ENCODE results near the gene HERPUD1.
A peak's percentile ranks its signal among the peaks of the same experiment; 100 is the strongest.

Gene HERPUD1

GRCh38 chr16:56910654-56911539 lies 21.0 kb upstream of the HERPUD1 start:
- no peak for DNase-seq (ENCODE audit: low read depth in 2 of 2, low spot score in 1 of 2)

- DNase-seq (ENCODE audit: low read depth in 2 of 2, low spot score in 1 of 2) = no peak
Measured at GRCh38 chr16:56911771-56912571, 20.0 kb upstream of the HERPUD1 start.

GRCh38 chr16:56912746-56913708 lies 18.9 kb upstream of the HERPUD1 start:
- no peak for DNase-seq (ENCODE audit: low read depth in 2 of 2, low spot score in 1 of 2)

GRCh38 chr16:56914896-56915295 lies 17.0 kb upstream of the HERPUD1 start:
- no peak for DNase-seq (ENCODE audit: low read depth in 2 of 2, low spot score in 1 of 2)

- DNase-seq (ENCODE audit: low read depth in 2 of 2, low spot score in 1 of 2) = no peak
Measured at GRCh38 chr16:56915336-56916119, 16.4 kb upstream of the HERPUD1 start.

- no peak for DNase-seq (ENCODE audit: low read depth in 2 of 2, low spot score in 1 of 2)
Measured at GRCh38 chr16:56916571-56917403, 15.2 kb upstream of the HERPUD1 start.

GRCh38 chr16:56918467-56919012 lies 13.4 kb upstream of the HERPUD1 start:
- DNase-seq (ENCODE audit: low read depth in 2 of 2, low spot score in 1 of 2) = no peak

- DNase-seq (ENCODE audit: low read depth in 2 of 2, low spot score in 1 of 2) = no peak
Measured at GRCh38 chr16:56919099-56919800, 12.7 kb upstream of the HERPUD1 start.

GRCh38 chr16:56921571-56921970 lies 10.4 kb upstream of the HERPUD1 start:
- no peak for DNase-seq (ENCODE audit: low read depth in 2 of 2, low spot score in 1 of 2)

GRCh38 chr16:56923481-56924091 lies 8.4 kb upstream of the HERPUD1 start:
- no peak for DNase-seq (ENCODE audit: low read depth in 2 of 2, low spot score in 1 of 2)

- DNase-seq (ENCODE audit: low read depth in 2 of 2, low spot score in 1 of 2) = no peak
Measured at GRCh38 chr16:56927471-56927870, 4.5 kb upstream of the HERPUD1 start.

- DNase-seq (ENCODE audit: low read depth in 2 of 2, low spot score in 1 of 2) = no peak
Measured at GRCh38 chr16:56929639-56930038, 2.3 kb upstream of the HERPUD1 start.

GRCh38 chr16:56930486-56931270 lies 1.3 kb upstream of the HERPUD1 start:
- DNase-seq (ENCODE audit: low read depth in 2 of 2, low spot score in 1 of 2) = no peak

- DNase-seq (ENCODE audit: low read depth in 2 of 2, low spot score in 1 of 2) = no peak
Measured at GRCh38 chr16:56931271-56931891, 561 bp upstream of the HERPUD1 start.

GRCh38 chr16:56932721-56933619 lies 1.0 kb downstream of the HERPUD1 start:
- DNase-seq (ENCODE audit: low read depth in 2 of 2, low spot score in 1 of 2) = peak in 1 of 2 donors; percentile 18
